HG02943 (cell line): ENCODE measurements around the gene ADCY4.
A peak's percentile ranks its signal among the peaks of the same experiment; 100 is the strongest.
"Not testable (repeated sequence)": the region's sequence is repeated elsewhere in the genome, so short reads cannot be mapped to it uniquely, and the experiment has no call there.

Source experiments
- ATAC-seq: cut with Tn5 transposase; IDR thresholded peaks from one replicate; pipeline ENCODE4 v1.9.1; 2021; ENCODE audit warnings: mild to moderate bottlenecking, low read depth, moderate library complexity; ENCODE audit not compliant: unreplicated experiment

Gene ADCY4

DNA sequence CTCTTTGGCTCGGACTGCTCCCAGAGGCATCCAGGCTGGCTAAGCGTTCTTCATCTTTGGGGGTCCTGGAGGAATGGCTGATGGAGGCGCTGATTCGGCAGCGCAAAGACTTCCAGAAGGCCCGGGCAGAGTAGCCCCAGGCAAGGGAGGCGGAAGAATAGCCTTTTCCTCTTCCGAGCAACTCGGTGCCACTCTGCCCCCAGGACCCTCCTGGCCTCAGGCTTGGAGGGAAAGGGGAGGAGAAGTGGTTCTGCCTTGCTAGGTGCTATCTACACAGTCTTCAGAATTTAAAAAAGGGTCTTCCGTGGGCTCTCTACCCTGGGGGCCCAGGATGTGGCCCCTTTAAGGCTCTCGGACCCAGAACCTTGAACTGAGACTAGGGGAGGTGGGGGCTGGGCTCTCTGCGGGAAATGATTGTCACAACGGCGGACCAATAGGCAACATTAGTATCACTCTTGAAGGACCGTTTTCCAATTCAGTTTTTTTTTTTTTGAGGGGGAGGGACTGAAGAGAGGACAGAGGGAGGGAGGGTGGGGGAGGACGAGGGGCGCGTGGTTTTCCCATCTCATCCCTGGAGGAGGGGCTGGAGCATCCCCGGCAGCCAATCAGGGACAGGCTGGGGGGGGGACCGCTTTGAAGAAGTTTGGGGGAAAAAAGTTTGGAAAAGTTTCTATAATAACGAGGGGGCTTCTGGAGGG lies 32.8 kb upstream of the ADCY4 start, which contains the start of gene NFATC4:
Gene NFATC4 (plus strand): TSS at position 671 of the 698 bp plus-strand sequence. CDS start 157 bp downstream, outside the sequence.
- ATAC-seq: no peak

DNA sequence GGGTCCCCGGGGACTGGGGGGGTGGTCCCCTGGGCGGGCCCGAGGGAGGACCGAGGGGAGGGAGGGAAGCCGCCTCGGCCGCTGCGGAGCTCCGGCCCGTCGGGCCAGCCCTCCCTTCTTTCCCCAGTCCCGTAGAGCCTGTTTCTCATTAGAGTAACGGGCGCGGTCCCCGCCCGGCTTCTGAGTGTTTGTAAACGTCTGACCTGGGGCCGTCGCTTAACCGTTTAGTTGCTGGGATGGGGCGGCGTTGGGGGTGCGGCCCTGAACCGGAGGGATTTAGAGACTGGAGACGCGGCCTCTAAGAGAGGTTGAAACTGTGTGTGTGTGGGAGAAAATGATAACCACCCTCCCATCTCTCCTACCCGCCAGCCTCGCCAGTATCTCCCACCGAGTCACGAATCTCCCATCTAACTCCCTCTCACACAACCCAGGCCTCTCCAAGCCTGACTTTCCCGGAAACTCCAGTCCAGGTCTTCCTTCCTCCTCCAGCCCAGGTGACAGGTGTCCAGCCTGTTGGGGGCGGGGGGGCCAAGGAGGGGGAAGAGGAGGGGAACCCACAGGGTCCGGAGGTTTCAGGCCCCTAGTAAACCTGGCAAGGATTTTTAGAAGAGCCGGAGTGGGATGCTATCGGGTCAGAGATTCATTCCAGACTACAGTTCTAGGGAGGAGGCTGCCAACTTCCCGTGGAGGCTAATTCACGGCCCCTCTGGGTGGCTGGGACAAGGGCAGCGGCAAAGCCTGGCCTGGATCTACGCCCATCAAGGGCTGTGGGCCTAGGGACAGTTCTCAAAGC lies 32.0 kb upstream of the ADCY4 start:
- ATAC-seq: peak; percentile 56

DNA sequence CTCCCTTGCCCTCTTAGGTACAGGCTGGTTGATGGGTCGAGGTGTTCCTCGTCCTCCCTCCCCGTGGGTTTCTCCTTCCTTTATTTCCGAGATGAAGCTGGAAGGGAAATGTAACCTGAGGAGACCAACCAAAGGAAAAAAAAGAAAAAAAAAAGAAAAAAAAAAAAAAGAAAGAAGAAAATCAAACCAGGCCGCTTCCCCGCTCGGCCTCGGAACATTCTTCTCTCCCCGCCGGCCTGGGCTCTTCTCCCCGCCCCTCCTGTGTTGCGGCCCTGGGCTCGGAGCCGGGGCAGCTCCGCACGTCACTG lies 31.5 kb upstream of the ADCY4 start:
- peak; percentile 2 for ATAC-seq

DNA sequence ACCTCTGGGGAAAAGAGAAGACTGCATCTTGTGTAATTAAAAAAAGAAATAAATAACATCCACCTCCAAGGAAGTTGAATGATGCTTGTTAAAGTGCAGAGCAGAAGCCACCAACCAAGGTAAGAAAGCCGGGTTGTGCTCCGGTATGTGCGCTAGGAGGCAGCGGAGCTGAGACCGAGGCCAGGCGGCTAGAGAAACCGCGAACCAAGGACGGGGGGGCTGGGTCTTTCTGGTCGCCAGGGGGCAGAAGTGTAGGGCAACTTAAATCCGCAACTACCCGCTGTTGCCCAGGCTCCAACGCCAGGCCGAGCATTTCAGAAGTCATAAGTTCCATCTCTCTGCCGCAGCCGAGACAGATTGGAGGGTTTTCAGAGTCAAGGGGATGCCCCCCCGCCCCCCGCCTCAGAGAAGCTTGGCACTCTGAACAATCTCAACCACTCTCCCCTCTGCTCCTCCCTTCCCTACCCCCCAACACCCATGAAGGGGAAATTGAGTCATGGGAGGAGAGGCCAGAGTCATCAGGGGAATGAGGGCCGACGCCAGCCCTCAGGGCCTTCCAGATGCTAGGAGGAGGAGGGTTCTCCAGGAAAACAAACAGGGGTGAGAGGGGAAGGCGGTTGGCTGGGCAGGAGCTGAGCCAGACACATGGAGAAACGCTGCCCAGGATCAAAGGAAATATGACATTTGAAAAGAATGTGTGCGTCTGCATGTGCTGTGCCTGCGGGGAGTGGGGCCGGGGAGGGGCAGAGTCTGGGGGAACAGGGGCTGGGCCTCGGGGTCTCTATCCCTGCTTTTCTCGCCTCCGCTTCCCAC lies 30.9 kb upstream of the ADCY4 start:
- ATAC-seq: no peak

DNA sequence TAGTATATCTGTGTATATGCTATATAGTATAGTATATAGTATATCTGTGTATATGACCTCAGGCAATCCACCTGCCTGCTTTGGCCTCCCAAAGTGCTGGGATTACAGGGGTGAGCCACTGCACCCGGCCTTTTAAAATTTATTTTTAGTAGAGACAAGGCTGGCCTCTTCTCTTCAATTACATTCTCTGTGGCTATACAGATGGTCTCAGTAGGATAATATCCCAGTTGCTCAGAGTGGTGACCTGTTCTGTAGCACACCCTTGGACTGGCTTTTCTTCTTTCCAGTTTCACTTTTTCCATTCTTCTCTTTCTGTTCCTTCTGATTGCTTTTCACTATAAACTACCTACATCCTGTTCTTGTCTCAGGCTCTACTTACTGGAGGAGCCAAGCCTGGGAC lies 30.0 kb upstream of the ADCY4 start:
- no peak for ATAC-seq

DNA sequence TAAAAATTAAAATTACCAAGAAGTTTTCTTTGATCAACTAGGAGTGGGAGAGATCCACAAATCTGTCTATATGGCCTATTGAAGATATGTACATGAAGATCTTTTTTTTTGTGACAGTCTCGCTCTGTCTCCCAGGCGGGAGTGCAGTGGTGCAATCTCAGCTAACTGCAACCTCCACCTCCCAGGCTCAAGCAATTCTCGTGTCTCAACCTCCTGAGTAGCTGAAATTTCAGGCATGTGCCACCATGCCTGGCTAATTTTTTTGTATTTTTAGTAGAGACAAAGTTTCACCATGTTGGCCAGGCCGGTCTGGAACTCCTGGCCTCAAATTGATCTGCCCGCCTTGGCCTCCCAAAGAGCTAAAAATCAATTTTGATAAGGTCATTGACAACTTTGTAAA lies 28.5 kb upstream of the ADCY4 start:
- ATAC-seq: no peak

DNA sequence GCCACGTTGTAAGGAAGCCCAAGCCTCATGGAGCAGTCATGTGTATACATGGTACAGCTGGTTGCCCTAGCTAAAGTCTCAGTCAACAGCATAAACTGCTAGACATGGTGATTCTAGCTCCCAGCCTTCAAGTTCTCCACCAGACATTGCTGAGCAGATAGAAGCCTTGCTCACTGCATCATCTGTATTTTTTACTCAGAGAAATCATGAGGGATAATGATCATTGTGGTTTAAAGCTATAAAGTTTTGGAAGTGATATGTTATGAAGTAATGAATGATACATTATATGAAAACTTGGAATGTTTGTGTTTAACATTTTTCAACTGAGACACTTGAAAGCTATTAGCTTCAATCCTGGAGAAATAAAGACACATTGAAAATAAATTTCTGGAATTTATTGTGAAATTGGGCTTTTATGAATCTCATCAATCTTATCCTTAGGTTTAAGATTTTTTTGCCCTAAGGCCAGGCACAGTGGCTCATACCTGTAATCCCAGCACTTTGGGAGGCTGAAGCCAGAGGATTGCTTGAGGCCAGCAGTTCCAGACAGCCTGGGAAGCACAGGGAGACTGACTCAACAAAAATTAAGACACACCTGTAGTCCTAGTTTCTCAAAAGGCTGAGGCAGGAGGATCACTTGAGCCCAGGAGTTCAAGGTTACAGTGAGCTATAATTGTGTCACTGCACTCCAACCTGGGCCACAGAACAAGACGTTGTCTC lies 27.5 kb upstream of the ADCY4 start:
- ATAC-seq: no peak

DNA sequence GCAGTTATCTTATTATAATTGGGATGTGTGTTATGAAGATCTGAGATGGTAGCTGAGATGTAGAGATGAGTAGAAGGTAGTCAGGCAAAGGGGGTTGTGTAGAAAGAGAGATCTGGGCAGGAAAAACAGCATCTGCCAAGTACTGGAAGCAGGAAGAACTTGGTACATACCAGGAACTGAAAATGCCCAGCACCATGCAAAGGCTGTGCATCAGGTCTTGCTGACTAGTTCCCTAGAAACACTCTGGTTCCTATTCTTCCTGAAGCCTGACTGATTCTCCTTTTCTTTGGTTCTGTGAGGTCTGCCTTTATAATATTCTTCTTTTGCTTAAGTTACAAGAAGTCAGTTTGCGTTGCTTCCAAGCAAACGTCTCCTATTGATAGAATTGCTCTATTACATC lies 26.5 kb upstream of the ADCY4 start:
- ATAC-seq: no peak

DNA sequence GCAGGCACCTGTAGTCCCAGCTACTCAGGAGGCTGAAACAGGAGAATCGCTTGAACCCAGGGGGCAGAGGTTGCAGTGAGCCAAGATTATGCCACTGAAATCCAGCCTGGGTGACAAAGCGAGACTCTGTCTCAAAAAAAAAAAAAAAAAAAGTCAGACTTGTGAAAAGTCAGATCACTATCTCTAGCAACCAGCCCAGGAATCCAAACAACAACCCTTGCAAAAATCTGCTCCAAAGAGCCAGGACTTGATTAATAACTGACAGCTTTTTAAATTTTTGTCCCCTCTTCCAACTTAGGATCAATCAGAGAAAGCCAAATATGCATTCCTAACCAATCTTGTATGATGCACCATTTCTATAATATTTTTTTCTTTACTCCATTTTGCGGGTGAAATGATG lies 25.4 kb upstream of the ADCY4 start:
- ATAC-seq: no peak

DNA sequence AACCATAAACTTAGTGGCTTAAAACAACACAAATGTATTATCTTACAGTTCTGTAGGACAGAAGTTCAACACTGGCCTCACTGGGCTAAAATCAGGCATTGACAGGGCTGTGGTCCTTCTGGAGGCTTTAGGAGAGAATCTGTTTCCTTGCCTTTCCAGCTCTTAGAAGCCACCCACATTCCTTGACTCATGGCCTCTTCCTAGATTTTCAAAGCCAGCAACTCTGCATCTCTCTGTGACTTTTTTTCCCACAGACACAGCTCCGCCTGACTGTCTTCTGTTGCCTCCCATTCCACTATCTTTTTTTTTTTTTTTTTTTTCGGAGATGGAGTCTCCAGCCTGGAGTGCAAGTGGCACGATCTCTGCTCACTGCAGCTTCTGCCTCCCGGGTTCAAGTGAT lies 21.3 kb upstream of the ADCY4 start:
- no peak for ATAC-seq

DNA sequence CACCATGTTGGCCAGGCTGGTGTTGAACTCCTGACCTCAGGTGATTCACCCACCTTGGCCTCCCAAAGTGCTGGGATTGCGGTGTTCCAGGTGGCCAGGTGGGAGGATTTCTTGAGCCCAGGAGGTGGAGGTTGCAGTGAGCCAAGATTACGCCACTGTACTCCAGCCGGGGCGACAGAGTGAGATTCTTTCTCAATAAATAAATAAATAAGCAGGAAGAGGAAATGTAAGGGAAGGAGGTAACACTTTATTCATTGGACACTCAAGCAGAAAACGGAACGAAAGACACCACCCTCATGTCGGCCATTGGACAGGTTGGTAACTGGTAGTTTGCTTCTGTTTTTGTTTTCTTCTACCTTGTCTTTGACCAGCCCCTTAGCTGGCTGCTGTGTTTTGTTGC lies 20.1 kb upstream of the ADCY4 start:
- no peak for ATAC-seq

DNA sequence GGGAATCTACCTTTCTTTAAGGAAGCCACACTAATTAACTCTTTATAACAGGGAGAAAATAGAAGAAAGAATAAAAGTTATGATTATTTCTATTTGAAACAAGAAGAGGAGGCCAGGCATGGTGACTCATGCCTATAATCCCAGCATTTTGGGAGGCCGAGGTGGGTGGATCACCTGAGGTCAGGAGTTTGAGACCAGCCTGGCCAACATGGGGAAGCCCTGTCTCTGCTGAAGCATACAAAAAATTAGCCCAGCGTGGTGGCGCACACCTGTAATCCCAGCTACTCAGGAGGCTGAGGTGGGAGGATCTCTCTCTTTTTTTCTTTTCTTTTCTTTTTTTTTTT lies 19.6 kb upstream of the ADCY4 start:
- ATAC-seq: not testable (repeated sequence)

DNA sequence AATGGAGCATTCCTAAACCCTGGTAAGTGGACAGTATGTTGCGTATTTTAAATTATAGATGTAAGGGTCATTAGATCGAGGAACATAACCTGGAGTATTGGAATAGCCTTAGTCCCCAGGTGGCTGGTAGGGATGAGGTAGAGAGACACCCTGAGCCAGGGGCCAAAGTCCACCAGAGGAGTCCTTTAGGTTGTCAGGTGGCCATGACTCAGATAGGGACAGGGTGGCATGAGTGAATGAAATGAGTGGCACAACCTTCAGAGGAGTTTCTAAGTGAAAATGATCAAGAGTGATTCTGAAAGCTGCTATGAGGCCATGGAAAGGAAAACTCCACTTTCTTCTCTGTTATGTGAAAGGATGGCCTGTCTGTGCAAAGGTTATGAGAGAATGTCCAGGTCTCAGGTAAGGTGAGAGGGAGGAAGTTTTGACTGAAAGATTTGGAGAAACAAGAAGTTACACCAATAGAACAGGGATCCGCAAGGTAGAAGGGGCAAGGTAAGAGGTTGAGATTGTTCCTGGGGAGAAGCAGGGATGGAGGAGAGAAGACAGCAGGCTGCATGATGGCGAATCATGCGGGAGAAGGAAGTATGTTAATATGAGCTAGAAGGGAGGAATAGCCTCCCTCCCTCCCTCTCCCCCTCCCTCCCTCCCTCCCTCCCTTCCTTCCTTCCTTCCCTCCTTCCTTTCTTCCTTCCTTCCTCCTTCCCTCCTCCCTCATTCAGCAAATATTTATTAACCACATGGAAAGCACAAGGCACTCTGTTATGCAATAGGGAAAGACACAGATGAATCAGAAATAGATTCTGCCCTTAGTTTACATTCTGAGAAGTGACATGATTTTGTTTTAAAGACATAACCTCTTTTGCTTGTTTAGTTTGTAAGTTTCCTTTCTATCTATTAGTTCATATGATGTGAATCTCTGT lies 18.9 kb upstream of the ADCY4 start:
- no peak for ATAC-seq

DNA sequence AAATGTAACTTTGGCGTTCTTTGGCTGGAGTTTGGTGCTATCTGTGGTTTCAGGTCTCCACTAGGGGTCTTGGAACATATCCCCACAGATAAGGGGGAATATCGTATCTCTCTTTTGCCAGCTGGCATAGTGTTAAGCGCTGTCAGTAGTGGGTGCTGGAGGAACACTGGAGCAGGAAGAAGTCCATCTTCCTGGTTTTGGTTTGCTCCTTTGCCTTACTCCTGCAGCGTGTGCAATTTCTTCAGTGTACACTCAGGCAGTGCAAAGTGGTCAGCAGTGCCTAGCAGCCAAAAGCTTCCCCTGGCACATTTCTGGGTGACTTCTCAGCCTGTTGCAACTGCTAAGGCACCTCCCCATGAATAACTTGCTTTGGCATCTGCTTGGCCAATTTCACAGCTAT lies 16.6 kb upstream of the ADCY4 start:
- ATAC-seq: no peak

DNA sequence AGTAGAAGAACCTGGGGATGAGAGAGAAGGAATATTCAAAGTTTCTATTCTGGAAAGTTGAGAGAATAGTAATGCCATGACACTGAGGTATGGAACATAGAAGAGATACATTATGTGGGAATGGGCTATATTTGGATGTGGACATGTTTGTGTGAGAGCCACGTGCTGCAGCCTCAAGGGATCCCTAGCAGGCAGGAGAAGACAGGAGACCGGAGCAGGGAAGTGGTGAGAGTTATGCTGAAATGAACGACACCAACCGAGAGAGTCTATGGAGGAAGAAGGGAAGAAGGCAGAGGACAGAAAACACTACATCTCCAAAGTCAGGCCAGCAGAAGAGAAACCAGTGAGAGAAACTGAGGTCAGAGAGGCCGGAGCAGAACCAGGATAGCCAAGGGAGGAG lies 14.9 kb upstream of the ADCY4 start:
- ATAC-seq: no peak

DNA sequence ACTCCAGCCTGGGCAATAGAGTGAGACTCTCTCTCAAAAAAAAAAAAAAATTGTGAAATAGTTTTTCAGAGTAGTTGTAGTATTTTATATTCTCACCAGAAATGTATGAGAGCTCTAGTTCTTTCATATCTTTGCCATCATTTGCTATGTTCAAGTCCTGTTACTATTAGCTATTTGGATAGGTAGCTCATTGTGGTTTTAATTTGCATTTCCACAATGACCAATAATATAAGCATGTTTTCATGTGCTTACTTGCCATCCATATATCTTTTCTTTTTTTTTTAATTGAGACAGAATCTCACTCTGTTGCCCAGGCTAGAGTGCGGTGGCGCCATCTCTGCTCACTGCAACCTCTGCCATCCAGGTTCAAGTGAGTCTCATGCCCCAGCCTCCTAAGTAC lies 13.3 kb upstream of the ADCY4 start:
- ATAC-seq: no peak

DNA sequence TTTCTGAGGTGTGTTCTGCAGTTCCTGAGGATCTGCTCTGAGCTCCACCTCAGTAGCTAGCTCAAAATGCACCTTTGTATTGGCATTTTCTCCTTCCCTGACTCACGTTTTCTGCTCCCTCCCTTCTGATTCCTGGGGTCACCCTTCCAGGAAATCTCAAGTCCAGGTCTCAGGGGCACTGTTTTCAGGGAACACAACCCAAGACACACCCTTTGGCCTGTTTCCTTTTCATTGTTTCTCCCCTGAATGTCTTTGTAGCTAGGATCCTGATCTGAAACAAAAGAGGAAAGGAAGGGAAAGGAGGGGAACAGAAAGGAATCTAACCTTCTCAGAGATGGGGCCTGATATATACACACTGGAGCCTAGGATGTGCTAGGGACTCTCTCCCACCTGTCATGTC lies 12.3 kb upstream of the ADCY4 start:
- no peak for ATAC-seq

DNA sequence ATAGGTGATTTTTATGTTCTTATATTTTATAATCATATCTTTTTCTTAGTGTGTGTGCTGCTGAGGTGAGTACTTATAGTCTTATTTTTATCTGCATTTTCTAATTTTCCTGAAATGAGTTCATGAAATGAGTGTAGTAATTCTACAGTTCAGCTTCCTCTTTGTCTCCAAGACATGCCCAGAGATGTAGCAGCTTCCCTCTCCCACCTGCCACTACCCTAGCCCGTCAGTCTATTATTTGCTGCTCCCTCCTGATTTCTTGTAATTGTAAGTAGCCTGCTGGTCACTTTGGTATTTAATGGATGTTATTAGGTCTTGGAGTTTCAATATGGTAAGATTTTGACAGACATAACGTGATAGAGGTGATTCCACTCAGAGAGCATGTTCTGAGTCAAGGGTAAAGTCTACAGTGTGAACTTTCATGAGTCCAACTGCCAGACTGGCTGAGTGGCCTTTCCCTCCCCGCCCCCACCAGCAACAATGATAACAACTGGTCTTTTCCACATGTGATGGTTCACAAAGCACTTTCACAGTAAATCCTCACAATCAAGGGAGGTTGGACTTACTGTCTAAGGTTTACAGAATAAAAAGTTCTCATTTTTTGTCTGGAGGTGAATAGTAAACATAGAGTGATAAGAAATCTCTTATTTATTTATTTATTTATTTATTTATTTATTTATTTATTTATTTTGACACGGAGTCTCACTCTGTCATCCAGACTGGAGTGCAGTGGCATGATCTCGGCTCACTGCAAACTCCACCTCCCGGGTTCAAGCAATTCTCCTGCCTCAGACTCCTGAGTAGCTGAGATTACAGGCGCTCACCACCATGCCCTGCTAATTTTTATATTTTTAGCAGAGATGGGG lies 9.2 kb upstream of the ADCY4 start:
- no peak for ATAC-seq

DNA sequence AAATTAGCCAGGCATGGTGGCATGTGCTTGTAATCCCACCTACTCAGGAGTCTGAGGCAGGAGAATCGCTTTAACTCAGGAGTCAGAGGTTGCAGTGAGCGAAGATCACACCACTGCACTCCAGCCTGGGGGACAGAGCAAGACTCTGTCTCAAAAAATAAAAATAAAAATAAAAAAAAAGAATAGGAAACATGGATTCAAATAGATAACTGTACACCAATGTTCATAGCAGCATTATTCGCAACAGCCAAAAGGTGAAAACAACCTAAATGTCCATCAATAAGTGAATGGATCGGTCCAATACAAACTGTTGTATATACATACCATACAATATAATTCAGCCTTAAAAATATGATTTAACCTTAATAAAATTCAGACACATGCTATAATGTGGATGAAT lies 8.0 kb upstream of the ADCY4 start:
- no peak for ATAC-seq
